PC-3 (cell line): ENCODE results near the gene GSTM4.

Source experiments
- EZH2 ChIP-seq: fragments of 300-600 bp; sonication (generic); IDR thresholded peaks from one replicate; pipeline ENCODE4 v1.6.1; 2017; ENCODE audit warnings: antibody characterized with exemption, mild to moderate bottlenecking, low read length; ENCODE audit not compliant: unreplicated experiment
- TF ChIP-seq, protein P1 (sequence below): fragments of 300-600 bp; sonication (generic); conservative IDR thresholded peaks from 2 replicates; pipeline ENCODE4 v1.5.1; 2017; ENCODE audit warnings: antibody characterized with exemption, low read depth, mild to moderate bottlenecking, low read length

DNA sequence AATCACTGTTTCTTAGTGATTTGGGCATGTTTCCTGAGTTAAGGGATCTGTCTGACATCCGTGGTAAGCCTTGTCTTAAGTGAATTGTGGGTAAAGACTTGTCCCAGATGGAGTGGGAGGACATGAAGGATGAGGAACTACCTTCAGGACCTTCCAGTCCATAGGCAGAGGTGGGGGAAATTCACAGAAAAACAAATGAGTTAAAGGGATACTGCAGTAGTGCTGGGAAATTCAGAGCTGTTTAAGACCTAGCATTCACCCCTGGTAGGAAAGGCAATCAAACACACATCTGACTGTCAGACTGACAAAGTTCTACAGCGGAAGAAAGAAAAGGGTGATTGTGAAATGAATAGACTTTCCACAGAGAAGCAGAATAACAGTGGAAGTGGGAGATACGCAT is 39.5 kb upstream of the GSTM4 start:
- TF ChIP-seq, protein P1, sequence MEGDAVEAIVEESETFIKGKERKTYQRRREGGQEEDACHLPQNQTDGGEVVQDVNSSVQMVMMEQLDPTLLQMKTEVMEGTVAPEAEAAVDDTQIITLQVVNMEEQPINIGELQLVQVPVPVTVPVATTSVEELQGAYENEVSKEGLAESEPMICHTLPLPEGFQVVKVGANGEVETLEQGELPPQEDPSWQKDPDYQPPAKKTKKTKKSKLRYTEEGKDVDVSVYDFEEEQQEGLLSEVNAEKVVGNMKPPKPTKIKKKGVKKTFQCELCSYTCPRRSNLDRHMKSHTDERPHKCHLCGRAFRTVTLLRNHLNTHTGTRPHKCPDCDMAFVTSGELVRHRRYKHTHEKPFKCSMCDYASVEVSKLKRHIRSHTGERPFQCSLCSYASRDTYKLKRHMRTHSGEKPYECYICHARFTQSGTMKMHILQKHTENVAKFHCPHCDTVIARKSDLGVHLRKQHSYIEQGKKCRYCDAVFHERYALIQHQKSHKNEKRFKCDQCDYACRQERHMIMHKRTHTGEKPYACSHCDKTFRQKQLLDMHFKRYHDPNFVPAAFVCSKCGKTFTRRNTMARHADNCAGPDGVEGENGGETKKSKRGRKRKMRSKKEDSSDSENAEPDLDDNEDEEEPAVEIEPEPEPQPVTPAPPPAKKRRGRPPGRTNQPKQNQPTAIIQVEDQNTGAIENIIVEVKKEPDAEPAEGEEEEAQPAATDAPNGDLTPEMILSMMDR: no peak
- no peak for TF ChIP-seq EZH2
